SK-N-MC (cell line): ENCODE results near the gene SCGB1C2.

Experiments used
- DNase-seq: peaks from one replicate; pipeline ENCODE4 v3.0.0-alpha.2; 2011; ENCODE audit warnings: low read depth, low spot score
- H3K27ac ChIP-seq: fragments of 200-600 bp; sonication (generic); 2 replicates; pipeline ENCODE4 v1.5.1; 2016; ENCODE audit warnings: mixed run types
- H3K36me3 ChIP-seq: fragments of 200-600 bp; sonication (generic); 2 replicates; pipeline ENCODE4 v1.6.1; 2017; ENCODE audit warnings: antibody characterized with exemption, low read length, mixed read lengths; ENCODE audit not compliant: insufficient read depth
- H3K4me3 ChIP-seq: fragments of 200-600 bp; sonication (generic); 2 replicates; pipeline ENCODE4 v1.5.1; 2016
- H3K9ac ChIP-seq: fragments of 200-600 bp; sonication (generic); 2 replicates; pipeline ENCODE4 v1.8.0; 2017; ENCODE audit warnings: mixed run types, mixed read lengths; ENCODE audit not compliant: insufficient read length
- H3K9me3 ChIP-seq: fragments of 200-600 bp; sonication (generic); 2 replicates; pipeline ENCODE4 v1.6.1; 2017; ENCODE audit warnings: low read depth, mild to moderate bottlenecking, antibody characterized with exemption, low read length, moderate library complexity, mixed read lengths
- EZH2 ChIP-seq: fragments of 200-600 bp; sonication (generic); IDR thresholded peaks from one replicate; pipeline ENCODE4 v1.6.1; 2017; ENCODE audit warnings: antibody characterized with exemption
- FOXP2 ChIP-seq: optimal IDR thresholded peaks from 2 replicates; pipeline ENCODE3; 2011; ENCODE audit warnings: mild to moderate bottlenecking, moderate library complexity; ENCODE audit not compliant: insufficient read depth; ENCODE audit errors: extremely low read length, control extremely low read depth
- POLR2AphosphoS5 ChIP-seq: IDR thresholded peaks from 2 replicates; pipeline ENCODE4 v1.6.1; 2012; ENCODE audit warnings: mild to moderate bottlenecking, low read depth, low read length, borderline replicate concordance

SCGB1C2 gene

DNA sequence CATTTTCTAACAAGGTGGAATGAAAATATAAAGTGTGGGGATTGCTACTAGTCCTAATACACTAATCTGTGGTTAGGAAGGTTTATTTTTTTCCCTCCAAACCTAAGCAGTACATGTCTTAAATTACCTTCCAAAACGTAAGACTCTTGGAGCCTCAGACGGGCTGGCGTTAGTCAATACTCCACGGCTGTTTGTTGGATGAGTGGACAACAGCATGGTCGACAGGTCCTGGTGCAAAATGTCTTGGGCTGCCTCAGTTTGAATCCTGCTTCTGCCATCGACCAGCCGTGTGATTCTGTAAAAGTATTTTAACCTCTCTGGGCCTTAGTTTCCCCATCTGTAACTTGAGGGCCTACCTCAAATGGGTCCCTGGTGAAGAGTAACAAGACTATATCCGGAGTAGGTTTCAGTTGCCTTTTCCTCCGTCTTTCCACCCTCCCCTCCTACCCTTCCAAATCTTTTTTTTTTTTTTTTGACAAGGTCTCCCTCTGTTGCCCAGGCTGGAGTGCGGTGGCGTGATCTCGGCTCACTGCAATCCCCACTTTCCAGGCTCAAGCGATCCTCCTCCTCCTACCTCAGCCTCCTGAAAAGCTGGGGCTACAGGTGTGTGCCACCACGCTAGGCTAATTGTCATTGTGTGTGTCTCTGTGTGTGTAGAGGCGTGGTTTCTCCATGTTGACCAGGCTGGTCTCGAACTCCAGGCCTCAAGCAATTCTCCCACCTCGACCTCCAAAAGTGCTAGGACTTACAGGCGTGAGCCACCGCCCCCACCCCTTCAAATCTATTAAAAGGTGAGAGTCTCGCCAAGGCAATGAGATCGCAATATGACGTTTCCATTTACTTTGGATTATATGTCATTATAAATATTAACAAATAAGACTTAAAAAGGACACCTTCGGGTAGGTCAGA is 5.8 kb downstream of the SCGB1C2 start:
- DNase-seq: no peak
- peak overlapping the region; percentile 49 for H3K4me3 ChIP-seq
- H3K27ac ChIP-seq: no peak overlapping the region
- TF ChIP-seq FOXP2: no peak
- no peak for TF ChIP-seq EZH2
- no peak for TF ChIP-seq POLR2AphosphoS5
- H3K9ac ChIP-seq: no peak overlapping the region
- H3K9me3 ChIP-seq: no peaks in the 10 kb centered on the region
- H3K36me3 ChIP-seq: no peaks in the 10 kb centered on the region; the same call in 1 of the 2 replicates

DNA sequence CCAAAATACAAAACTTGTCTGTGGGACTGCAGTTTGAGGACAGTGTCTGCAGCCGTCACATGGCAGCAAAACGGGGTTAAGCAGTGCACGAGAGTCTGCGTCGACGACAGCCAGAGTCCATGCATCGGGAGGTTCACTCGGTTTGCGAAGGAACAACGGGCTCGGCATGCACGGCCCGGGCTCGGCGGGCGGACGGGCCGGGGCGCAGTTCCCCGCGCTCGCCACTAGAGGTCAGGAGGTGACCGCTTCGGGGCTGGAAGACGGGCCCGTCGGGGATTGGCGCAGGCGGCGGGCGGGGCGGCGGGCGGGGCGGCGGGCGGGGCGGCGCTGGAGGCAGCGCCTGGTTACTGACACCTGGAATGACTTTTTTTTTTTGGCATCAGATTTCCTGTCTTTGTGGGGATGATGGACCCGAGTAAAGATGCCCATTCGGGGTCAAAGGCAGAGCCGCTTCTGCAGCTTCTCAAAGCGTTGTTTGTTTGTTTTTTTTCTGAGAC is 6.5 kb downstream of the SCGB1C2 start:
- H3K27ac ChIP-seq: no peak overlapping the region
- H3K4me3 ChIP-seq: peak overlapping the region; percentile 49
- H3K9me3 ChIP-seq: no peaks in the 10 kb centered on the region
- H3K9ac ChIP-seq: no peak overlapping the region
- no peak for TF ChIP-seq EZH2
- TF ChIP-seq POLR2AphosphoS5: 0 out of 2 replicates have a peak, but pooled peaks have one; percentile 32
- H3K36me3 ChIP-seq: no peaks in the 10 kb centered on the region; the same call in 1 of the 2 replicates
- DNase-seq: no peak

DNA sequence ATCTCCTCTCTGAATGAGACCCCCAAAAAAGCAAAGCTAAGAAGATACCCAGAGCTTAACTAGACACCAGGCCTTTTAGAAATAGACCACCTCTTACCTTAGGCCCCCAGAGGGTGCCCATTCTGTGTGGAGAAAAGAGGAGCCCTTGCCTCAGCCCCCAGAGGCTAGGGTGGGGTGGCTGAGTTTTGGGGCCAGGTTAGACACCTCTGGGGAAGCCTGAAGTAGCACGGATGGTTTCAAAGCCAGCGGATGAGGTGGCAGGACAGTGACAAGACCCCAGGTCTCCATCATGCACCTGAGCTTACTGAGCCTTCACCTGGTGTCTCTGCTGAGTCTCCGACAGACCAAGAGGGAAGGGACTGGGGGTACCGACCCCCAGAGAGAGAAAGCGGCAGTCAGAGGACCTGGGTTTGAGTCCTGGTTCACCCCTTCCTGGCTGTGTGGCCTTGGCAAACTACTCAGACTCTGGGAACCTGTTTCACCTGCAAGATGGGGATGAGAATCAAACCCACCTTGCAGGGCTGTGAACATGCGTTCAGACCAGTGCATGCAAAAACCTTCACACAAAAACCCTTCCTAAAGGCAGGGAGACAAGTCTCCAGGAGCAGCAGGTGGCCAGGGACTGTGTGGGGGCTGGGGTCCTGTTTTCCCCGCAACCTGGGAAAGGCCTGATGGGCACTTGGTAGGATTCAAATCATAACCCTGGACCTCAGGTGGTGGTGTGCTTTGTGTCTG is 7.7 kb downstream of the SCGB1C2 start:
- H3K9ac ChIP-seq: no peak overlapping the region
- DNase-seq: no peak
- H3K4me3 ChIP-seq: no peak overlapping the region
- H3K27ac ChIP-seq: no peak overlapping the region
- no peak for TF ChIP-seq FOXP2
- TF ChIP-seq POLR2AphosphoS5: no peak
- no peak for TF ChIP-seq EZH2
- no peaks in the 10 kb centered on the region; the same call in 1 of the 2 replicates for H3K36me3 ChIP-seq
- H3K9me3 ChIP-seq: no peaks in the 10 kb centered on the region

DNA sequence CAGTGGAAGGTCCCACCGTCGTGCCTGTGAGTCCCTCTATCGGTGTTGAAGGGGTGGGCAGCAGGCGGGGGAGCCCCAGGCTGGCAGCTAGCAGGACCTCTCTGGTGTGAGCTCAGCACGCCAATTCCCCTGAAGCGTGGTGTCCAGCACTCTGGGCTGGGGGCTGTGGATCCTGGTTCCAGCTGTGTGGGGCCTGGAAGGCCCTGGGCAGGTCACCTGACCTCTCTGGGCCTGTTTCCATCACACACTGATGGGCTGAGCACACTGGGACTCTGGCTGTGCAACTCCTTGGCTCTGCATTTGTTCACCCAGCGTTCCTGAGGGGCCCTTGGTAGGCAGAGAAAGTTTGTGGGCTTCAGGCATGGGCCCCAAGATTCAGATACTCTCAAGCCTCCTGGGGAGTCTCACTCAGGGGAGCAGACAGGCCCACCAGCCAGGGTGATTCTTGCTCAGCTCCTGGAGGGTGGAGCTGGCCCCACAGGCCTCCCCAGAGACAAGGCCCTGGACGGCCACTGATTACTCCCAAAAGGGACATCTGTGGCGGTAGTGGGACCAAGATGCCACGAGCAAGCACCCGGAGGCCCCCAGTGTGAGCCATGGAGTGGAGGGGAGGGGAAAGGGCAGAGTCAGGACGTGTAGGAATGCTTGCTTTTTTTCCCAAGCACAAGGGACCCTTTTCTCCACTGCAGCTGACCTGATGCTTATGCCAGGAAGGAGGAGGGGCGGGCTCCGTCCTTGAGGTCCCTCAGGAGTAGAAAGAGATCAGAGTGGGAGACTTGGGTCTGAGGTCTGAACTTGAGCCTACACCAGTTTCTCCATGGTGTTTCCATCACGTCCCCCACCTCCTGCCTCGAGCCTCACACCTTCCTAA is 8.5 kb downstream of the SCGB1C2 start:
- H3K9me3 ChIP-seq: no peaks in the 10 kb centered on the region

GRCh38 chr17:146546-146945 is 9.2 kb downstream of the SCGB1C2 start:
- no peak overlapping the region for H3K9ac ChIP-seq
- no peak for DNase-seq

More for the DNA sequence above, 8.5 kb downstream of the SCGB1C2 start:
- DNase-seq: no peak
- TF ChIP-seq EZH2 (no peak), POLR2AphosphoS5 (no peak), FOXP2 (no peak)
- no peak overlapping the region for H3K9ac ChIP-seq
- no peaks in the 10 kb centered on the region; the same call in 1 of the 2 replicates for H3K36me3 ChIP-seq
- H3K27ac ChIP-seq: no peak overlapping the region
- no peak overlapping the region for H3K4me3 ChIP-seq

GRCh38 chr17:146983-147761 is 9.8 kb downstream of the SCGB1C2 start:
- H3K9me3 ChIP-seq: no peaks in the 10 kb centered on the region
- no peak overlapping the region for H3K4me3 ChIP-seq
- no peak overlapping the region for H3K27ac ChIP-seq

More at GRCh38 chr17:146546-146945, 9.2 kb downstream of the SCGB1C2 start:
- Histone ChIP-seq H3K4me3 (no peak overlapping the region), H3K9me3 (no peaks in the 10 kb centered on the region), H3K27ac (no peak overlapping the region), H3K36me3 (no peaks in the 10 kb centered on the region; the same call in 1 of the 2 replicates)
- TF ChIP-seq EZH2 (no peak), POLR2AphosphoS5 (no peak), FOXP2 (no peak)

More at GRCh38 chr17:146983-147761, 9.8 kb downstream of the SCGB1C2 start:
- no peaks in the 10 kb centered on the region; the same call in 1 of the 2 replicates for H3K36me3 ChIP-seq
- H3K9ac ChIP-seq: no peak overlapping the region
- TF ChIP-seq POLR2AphosphoS5: no peak
- TF ChIP-seq FOXP2: no peak
- no peak for TF ChIP-seq EZH2
- DNase-seq: no peak
